PFSK-1 (cell line): ENCODE results near the gene KCNJ15. TPM values are rescaled to one million over a fixed set of nuclear protein-coding genes. Genes with fewer than 3 reads are reported as not detected.

Source experiments
- FOXP2 ChIP-seq: optimal IDR thresholded peaks from 2 replicates; pipeline ENCODE3; 2011; ENCODE audit warnings: borderline replicate concordance, control low read depth, inconsistent platforms; ENCODE audit not compliant: insufficient read depth; ENCODE audit errors: extremely low read length, extremely low read depth
- POLR2AphosphoS5 ChIP-seq: IDR thresholded peaks from 2 replicates; pipeline ENCODE4 v1.6.1; 2012; ENCODE audit warnings: low read depth, mild to moderate bottlenecking, control low read depth, low read length, moderate library complexity
- SIN3A ChIP-seq: IDR thresholded peaks from 2 replicates; pipeline ENCODE4 v1.6.1; 2012; ENCODE audit warnings: mild to moderate bottlenecking, low read length, moderate library complexity, borderline replicate concordance; ENCODE audit not compliant: insufficient read depth
- TAF1 ChIP-seq: IDR thresholded peaks from 2 replicates; pipeline ENCODE4 v1.6.1; 2012; ENCODE audit warnings: low read length, control low read depth, borderline replicate concordance; ENCODE audit not compliant: insufficient read depth
- polyA plus RNA-seq: library from polyadenylated mRNA; unstranded; fragments of >200 nt; gene quantifications from one replicate; pipeline ENCODE4 v1.2.1, GENCODE V29; 2012; ENCODE audit warnings: low read depth, missing spikeins; ENCODE audit not compliant: insufficient read length
- TF ChIP-seq, protein P1 (sequence below), 2 experiments: IDR thresholded peaks; 2 replicates each; pipeline versions ENCODE4 v1.6.1 to v1.8.0; 2011 to 2012; ENCODE audit warnings: low read depth in 2 of 2, low read length in 2 of 2, control low read depth in 1 of 2, inconsistent platforms in 1 of 2, mild to moderate bottlenecking in 1 of 2, moderate library complexity in 1 of 2; ENCODE audit not compliant: insufficient read depth in 1 of 2

KCNJ15 gene
- polyA plus RNA-seq, result not detected

- TF ChIP-seq FOXP2 (no peak), TAF1 (no peak), SIN3A (no peak), POLR2AphosphoS5 (no peak)
- TF ChIP-seq, protein P1, sequence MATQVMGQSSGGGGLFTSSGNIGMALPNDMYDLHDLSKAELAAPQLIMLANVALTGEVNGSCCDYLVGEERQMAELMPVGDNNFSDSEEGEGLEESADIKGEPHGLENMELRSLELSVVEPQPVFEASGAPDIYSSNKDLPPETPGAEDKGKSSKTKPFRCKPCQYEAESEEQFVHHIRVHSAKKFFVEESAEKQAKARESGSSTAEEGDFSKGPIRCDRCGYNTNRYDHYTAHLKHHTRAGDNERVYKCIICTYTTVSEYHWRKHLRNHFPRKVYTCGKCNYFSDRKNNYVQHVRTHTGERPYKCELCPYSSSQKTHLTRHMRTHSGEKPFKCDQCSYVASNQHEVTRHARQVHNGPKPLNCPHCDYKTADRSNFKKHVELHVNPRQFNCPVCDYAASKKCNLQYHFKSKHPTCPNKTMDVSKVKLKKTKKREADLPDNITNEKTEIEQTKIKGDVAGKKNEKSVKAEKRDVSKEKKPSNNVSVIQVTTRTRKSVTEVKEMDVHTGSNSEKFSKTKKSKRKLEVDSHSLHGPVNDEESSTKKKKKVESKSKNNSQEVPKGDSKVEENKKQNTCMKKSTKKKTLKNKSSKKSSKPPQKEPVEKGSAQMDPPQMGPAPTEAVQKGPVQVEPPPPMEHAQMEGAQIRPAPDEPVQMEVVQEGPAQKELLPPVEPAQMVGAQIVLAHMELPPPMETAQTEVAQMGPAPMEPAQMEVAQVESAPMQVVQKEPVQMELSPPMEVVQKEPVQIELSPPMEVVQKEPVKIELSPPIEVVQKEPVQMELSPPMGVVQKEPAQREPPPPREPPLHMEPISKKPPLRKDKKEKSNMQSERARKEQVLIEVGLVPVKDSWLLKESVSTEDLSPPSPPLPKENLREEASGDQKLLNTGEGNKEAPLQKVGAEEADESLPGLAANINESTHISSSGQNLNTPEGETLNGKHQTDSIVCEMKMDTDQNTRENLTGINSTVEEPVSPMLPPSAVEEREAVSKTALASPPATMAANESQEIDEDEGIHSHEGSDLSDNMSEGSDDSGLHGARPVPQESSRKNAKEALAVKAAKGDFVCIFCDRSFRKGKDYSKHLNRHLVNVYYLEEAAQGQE (IDR thresholded peaks at IDR 0.05; ENCODE audit: insufficient read depth in 1 of 2, low read depth in 2 of 2, low read length in 2 of 2), result no peak
Measured at GRCh38 chr21:38256599-38257302, at the start of gene KCNJ15. TSS of gene KCNJ15 (plus strand) at chr21:38256991. CDS start at chr21:38299262, 42,271 bp downstream.

DNA sequence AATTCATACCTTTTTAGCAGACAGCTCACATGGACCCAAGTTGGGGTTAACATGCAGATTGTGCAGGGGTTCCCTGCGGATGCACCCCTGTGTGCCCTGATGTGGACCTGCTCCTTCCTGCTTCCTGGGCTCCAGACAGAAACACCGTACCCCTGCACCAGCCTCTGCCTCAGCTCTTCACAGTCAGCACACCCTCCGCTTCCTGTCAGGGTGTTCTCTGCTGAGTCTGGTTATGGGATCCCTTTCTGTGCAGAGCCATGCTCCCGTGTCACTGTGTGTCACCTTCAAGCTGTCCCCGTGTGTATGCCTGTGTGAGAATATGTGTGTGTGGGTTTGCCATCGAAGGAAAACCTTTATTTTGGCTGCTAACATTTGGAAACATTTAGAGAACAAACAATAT, 48.7 kb upstream of the KCNJ15 start:
- no peak for TF ChIP-seq TAF1

DNA sequence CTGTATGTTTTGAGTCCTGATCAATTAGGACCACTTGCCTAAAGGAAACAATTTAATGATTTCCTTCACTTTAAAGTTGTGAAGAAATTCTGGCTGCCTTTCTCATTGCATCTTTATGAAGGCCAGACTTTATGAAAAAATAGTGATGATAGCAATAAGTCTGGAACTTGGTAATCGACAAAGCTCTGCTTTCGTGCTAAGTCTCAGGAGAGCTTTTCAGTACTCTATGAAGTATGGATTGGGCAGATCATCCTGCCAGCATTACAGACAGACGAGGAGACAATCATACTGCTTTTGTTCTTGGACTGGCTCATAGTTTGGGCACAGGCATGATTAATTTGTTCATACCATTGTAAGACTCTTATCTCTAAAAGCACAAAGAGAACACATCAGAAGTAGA, 45.5 kb upstream of the KCNJ15 start:
- TF ChIP-seq, protein P1 (IDR thresholded peaks at IDR 0.05; ENCODE audit: insufficient read depth in 1 of 2, low read depth in 2 of 2, low read length in 2 of 2), result no peak
- TF ChIP-seq FOXP2 (no peak), POLR2AphosphoS5 (no peak), SIN3A (no peak), TAF1 (no peak)

DNA sequence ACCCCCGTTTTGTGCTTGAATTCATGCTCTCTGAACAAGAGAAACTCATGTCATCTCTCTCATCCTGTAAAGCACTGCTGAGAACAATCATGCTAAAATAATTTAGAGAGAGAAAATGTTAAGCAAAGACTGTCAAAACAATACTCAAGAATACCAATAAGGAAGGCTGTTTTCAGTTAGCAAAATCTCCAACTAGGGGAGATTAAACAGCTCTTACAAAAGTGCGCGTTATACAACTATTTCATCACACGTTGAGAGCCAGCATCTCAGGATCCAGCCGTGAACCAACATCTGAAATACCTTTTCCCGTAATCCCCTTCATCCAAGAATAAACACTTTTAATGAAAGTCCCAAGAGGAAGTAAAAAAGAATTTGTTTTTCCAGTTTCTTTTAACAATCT, 44.1 kb upstream of the KCNJ15 start:
- no peak for TF ChIP-seq TAF1
- no peak for TF ChIP-seq SIN3A
- no peak for TF ChIP-seq POLR2AphosphoS5
- TF ChIP-seq FOXP2, result no peak
- TF ChIP-seq, protein P1 (IDR thresholded peaks at IDR 0.05; ENCODE audit: insufficient read depth in 1 of 2, low read depth in 2 of 2, low read length in 2 of 2), result no peak

DNA sequence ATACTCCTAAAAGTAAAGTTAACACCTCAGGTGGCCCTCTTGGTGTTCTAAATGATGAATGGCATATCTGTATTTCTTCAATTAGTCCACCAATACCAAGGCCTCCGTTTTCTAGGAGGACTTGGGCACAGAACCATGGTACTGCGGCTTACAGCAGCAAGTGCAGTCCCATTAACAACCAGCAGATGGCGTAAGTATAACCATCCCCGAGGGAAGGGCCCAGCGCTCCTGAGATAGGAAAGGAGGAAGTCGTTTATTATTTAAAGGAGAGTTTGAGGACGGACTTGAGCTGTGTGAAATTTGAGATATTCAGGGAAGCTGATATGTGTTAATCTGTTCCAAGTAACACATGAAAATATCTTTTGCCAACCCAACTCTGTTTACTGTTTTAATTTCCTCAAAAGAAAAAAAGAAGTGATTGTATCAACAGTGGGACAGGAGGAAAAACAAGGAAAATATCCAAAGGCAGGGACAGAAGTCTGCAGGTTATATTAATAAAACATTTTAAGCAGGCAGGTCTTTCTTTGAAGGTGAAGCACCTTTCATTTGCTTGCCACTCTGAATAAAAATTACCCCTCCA, 37.7 kb upstream of the KCNJ15 start:
- TF ChIP-seq FOXP2, result no peak
- TF ChIP-seq TAF1, result no peak
- TF ChIP-seq, protein P1 (IDR thresholded peaks at IDR 0.05; ENCODE audit: insufficient read depth in 1 of 2, low read depth in 2 of 2, low read length in 2 of 2), result no peak
- TF ChIP-seq SIN3A, result no peak
- no peak for TF ChIP-seq POLR2AphosphoS5
